H1 (cell line): ENCODE results near the gene ZNF394. TPM values are rescaled to one million over a fixed set of nuclear protein-coding genes. Genes with fewer than 3 reads are reported as not detected.
A peak's percentile ranks its signal among the peaks of the same experiment; 100 is the strongest.

Experiments used
- CTCF ChIA-PET: fragments of 300-600 bp; sonication (Branson Sonifier 250); formaldehyde crosslinking; loops from one replicate; lab custom pipeline; 2021; ENCODE audit not compliant: partially characterized antibody; lab: Charles Lee
- POLR2A ChIA-PET: fragments of 300-600 bp; sonication (Branson Sonifier 250); formaldehyde crosslinking; loops from one replicate; lab custom pipeline; 2021; ENCODE audit warnings: inconsistent platforms; ENCODE audit not compliant: partially characterized antibody; lab: Charles Lee
- DNase-seq, 2 experiments: peaks; one replicate each; pipeline versions ENCODE4 v3.0.0 to v3.0.0-alpha.2; 2010 to 2022; ENCODE audit warnings: low spot score in 2 of 2, low read depth in 1 of 2, mixed read lengths in 1 of 2
- FAIRE-seq: peaks from 2 replicates; lab custom pipeline; 2011; peaks lifted over from hg19 to GRCh38; lab: Jason Lieb, UNC
- H2AFZ ChIP-seq: 2 replicates; pipeline ENCODE4 v1.8.1; 2012; ENCODE audit warnings: low read length, inconsistent platforms
- H2AK5ac ChIP-seq: 2 replicates; pipeline ENCODE4 v1.6.1; 2013; ENCODE audit warnings: low read depth, low read length
- H2BK120ac ChIP-seq: replicated peaks from 2 replicates; pipeline ENCODE3; 2013; ENCODE audit warnings: low read depth, low read length, inconsistent platforms
- H2BK12ac ChIP-seq: 2 replicates; pipeline ENCODE4 v1.6.1; 2013; ENCODE audit warnings: low read depth, low read length
- H2BK15ac ChIP-seq: 2 replicates; pipeline ENCODE4 v1.6.1; 2013; ENCODE audit warnings: low read length
- H2BK20ac ChIP-seq: 2 replicates; pipeline ENCODE4 v1.6.1; 2013; ENCODE audit warnings: low read length
- H2BK5ac ChIP-seq: 2 replicates; pipeline ENCODE4 v1.6.1; 2013; ENCODE audit warnings: low read depth, low read length
- H3K14ac ChIP-seq: 2 replicates; pipeline ENCODE4 v1.6.1; 2013; ENCODE audit warnings: inconsistent platforms; ENCODE audit not compliant: insufficient read length
- H3K18ac ChIP-seq: 2 replicates; pipeline ENCODE4 v1.6.1; 2013; ENCODE audit warnings: low read length; ENCODE audit errors: extremely low read depth
- H3K23ac ChIP-seq: 2 replicates; pipeline ENCODE4 v1.6.1; 2013; ENCODE audit warnings: inconsistent platforms; ENCODE audit not compliant: insufficient read length
- H3K23me2 ChIP-seq: 2 replicates; pipeline ENCODE4 v1.6.1; 2013; ENCODE audit warnings: low read depth, low read length
- H3K27ac ChIP-seq: 2 replicates; pipeline ENCODE4 v1.6.1; 2011; ENCODE audit warnings: low read depth, low read length, inconsistent platforms
- H3K27me3 ChIP-seq, 4 experiments: replicated peaks in 1 of 4; 1 replicate in 1 of 4; 2 replicates in 3 of 4; pipeline versions ENCODE4 v1.6.1 to v1.8.1; 2011 to 2013; ENCODE audit warnings: low read length in 3 of 4, mild to moderate bottlenecking in 3 of 4, inconsistent platforms in 2 of 4, mixed read lengths in 2 of 4, moderate library complexity in 1 of 4; ENCODE audit not compliant: control insufficient read depth in 3 of 4, insufficient read depth in 3 of 4; ENCODE audit errors: extremely low read depth in 1 of 4
- H3K36me3 ChIP-seq, 4 experiments: 2 replicates each; pipeline versions ENCODE4 v1.6.1 to v1.8.1; 2011 to 2013; ENCODE audit warnings: mild to moderate bottlenecking in 4 of 4, low read length in 3 of 4, moderate library complexity in 2 of 4, control low read depth in 1 of 4, inconsistent platforms in 1 of 4; ENCODE audit not compliant: insufficient read depth in 4 of 4, control insufficient read depth in 2 of 4
- H3K4ac ChIP-seq: replicated peaks from 2 replicates; pipeline ENCODE3; 2013; ENCODE audit warnings: low read length, low read depth, mixed read lengths, inconsistent platforms; ENCODE audit not compliant: insufficient read length
- H3K4me1 ChIP-seq, 4 experiments: replicated peaks in 1 of 4; 1 replicate in 1 of 4; 2 replicates in 3 of 4; pipeline versions ENCODE4 v1.6.1 to v1.8.1; 2011 to 2013; ENCODE audit warnings: low read length in 3 of 4, inconsistent platforms in 2 of 4, mixed read lengths in 1 of 4; ENCODE audit not compliant: insufficient read depth in 4 of 4, control insufficient read depth in 3 of 4
- H3K4me2 ChIP-seq, 2 experiments: 2 replicates each; pipeline versions ENCODE4 v1.6.1 to v1.8.1; 2011 to 2013; ENCODE audit warnings: low read depth in 2 of 2, low read length in 2 of 2, control low read depth in 1 of 2, inconsistent platforms in 1 of 2, mild to moderate bottlenecking in 1 of 2; ENCODE audit not compliant: insufficient read depth in 1 of 2
- H3K4me3 ChIP-seq, 4 experiments: fragments of 200-600, 300-600 bp in 1 of 4; sonication (generic), shearing (Covaris generic), sonication (Bioruptor Twin) in 1 of 4; 2 replicates each; pipeline versions ENCODE4 v1.5.1 to v1.8.1; 2011 to 2016; ENCODE audit warnings: low read length in 4 of 4, low read depth in 3 of 4, control low read depth in 2 of 4, inconsistent platforms in 2 of 4, mild to moderate bottlenecking in 2 of 4, mixed read lengths in 1 of 4, moderate library complexity in 1 of 4; ENCODE audit not compliant: insufficient read depth in 2 of 4; ENCODE audit errors: extremely low read depth in 1 of 4
- H3K56ac ChIP-seq: replicated peaks from 2 replicates; pipeline ENCODE3; 2013; ENCODE audit warnings: low read depth, mild to moderate bottlenecking, mixed read lengths, low read length, inconsistent platforms; ENCODE audit not compliant: insufficient read length
- H3K79me1 ChIP-seq: 2 replicates; pipeline ENCODE4 v1.6.1; 2013; ENCODE audit warnings: low read depth, low read length, control low read depth
- H3K79me2 ChIP-seq, 2 experiments: 2 replicates each; pipeline versions ENCODE4 v1.6.1 to v1.8.1; 2012 to 2013; ENCODE audit warnings: low read length in 2 of 2, mild to moderate bottlenecking in 2 of 2, inconsistent platforms in 1 of 2; ENCODE audit not compliant: insufficient read depth in 2 of 2, control insufficient read depth in 1 of 2
- H3K9ac ChIP-seq, 4 experiments: replicated peaks in 1 of 4; 1 replicate in 1 of 4; 2 replicates in 3 of 4; pipeline versions ENCODE4 v1.6.1 to v1.8.1; 2011 to 2013; ENCODE audit warnings: low read depth in 3 of 4, low read length in 3 of 4, control low read depth in 2 of 4, mild to moderate bottlenecking in 2 of 4, moderate library complexity in 2 of 4, inconsistent platforms in 1 of 4; ENCODE audit errors: extremely low read depth in 1 of 4
- H3K9me3 ChIP-seq, 2 experiments: 2 replicates each; pipeline versions ENCODE4 v1.6.1 to v1.8.1; 2012 to 2013; ENCODE audit warnings: mild to moderate bottlenecking in 2 of 2, moderate library complexity in 2 of 2, control low read depth in 1 of 2, inconsistent platforms in 1 of 2, low read depth in 1 of 2, low read length in 1 of 2, mixed read lengths in 1 of 2; ENCODE audit not compliant: insufficient read depth in 2 of 2
- H4K20me1 ChIP-seq, 2 experiments: replicated peaks in 1 of 2; 2 replicates each; pipeline versions ENCODE3 to v1.8.1; 2011 to 2013; ENCODE audit warnings: inconsistent platforms in 2 of 2, low read length in 2 of 2, mild to moderate bottlenecking in 1 of 2; ENCODE audit not compliant: insufficient read depth in 2 of 2, control insufficient read depth in 1 of 2
- H4K5ac ChIP-seq: 2 replicates; pipeline ENCODE4 v1.6.1; 2013; ENCODE audit warnings: low read length, low read depth, mixed read lengths, inconsistent platforms; ENCODE audit not compliant: insufficient read length
- H4K8ac ChIP-seq: 2 replicates; pipeline ENCODE4 v1.8.0; 2013; ENCODE audit warnings: mild to moderate bottlenecking, moderate library complexity, low read length, inconsistent platforms; ENCODE audit not compliant: insufficient read depth; ENCODE audit errors: extremely low read depth
- H4K91ac ChIP-seq: replicated peaks from 2 replicates; pipeline ENCODE3; 2013; ENCODE audit warnings: low read length, mixed read lengths, inconsistent platforms; ENCODE audit not compliant: insufficient read length
- CTCF ChIP-seq, 3 experiments: IDR thresholded peaks; 1 replicate in 2 of 3; 2 replicates in 1 of 3; pipeline versions ENCODE4 v1.5.1 to v1.6.1; 2011; ENCODE audit warnings: low read length in 3 of 3, mild to moderate bottlenecking in 3 of 3, inconsistent platforms in 2 of 3, low read depth in 1 of 3, moderate library complexity in 1 of 3; ENCODE audit not compliant: insufficient read depth in 1 of 3; ENCODE audit errors: control extremely low read depth in 1 of 3
- E2F6 ChIP-seq: IDR thresholded peaks from 2 replicates; pipeline ENCODE4 v1.6.1; 2012; ENCODE audit warnings: inconsistent platforms
- RNF2 ChIP-seq: fragments of 200-900, 300-1000 bp; sonication (generic); IDR thresholded peaks from 2 replicates; pipeline ENCODE4 v1.7.1; 2016; ENCODE audit warnings: borderline replicate concordance, low read depth, mild to moderate bottlenecking, antibody characterized with exemption, low read length; ENCODE audit not compliant: poor library complexity, severe bottlenecking; ENCODE audit errors: missing control alignments
- WGBS, 2 experiments: shearing (Covaris generic) in 1 of 2; methylation state at CpG; one replicate each; pipeline versions ENCODE4 v1.1.6 to v1.1.7; 2013 to 2015; ENCODE audit warnings: low lambda C conversion rate in 2 of 2, mixed read lengths in 2 of 2, inconsistent platforms in 1 of 2, low coverage in 1 of 2, missing lambda C conversion rate in 1 of 2; ENCODE audit not compliant: insufficient replicate concordance in 2 of 2, insufficient coverage in 1 of 2, insufficient read length in 1 of 2; ENCODE audit errors: extremely low coverage in 1 of 2, missing lambda C conversion rate in 1 of 2; 5-methylcytosine and 5-hydroxymethylcytosine counted together
- polyA plus RNA-seq, 7 experiments: library from polyadenylated mRNA; depleted of rRNA in 3 of 7; stranded (reverse) in 5 of 7; unstranded in 2 of 7; fragments of >200 nt in 5 of 7; fragments of 200-250 nt in 2 of 7; gene quantifications; 1 replicate in 5 of 7; 2 replicates in 1 of 7; 4 replicates in 1 of 7; pipeline versions ENCODE4 v1.2.1 to v1.2.3, GENCODE V29; 2011 to 2013; ENCODE audit warnings: missing spikeins in 2 of 7, mixed read lengths in 2 of 7
- total RNA-seq: library from RNA; stranded (reverse); fragmentation: NEBNext Ultra II Directional; extraction: Animal tissue kit (Norgen Biotek cat#: 25700); gene quantifications from 2 replicates; pipeline ENCODE4 v1.2.1, GENCODE V29; 2021

Gene ZNF394
- total and polyA plus RNA-seq, 2 of the 8 experiments (the other 6 are each of a cell fraction or from before 2014, with no cell fraction given), result 6.6 to 19.3 TPM

GRCh38 chr7:99447943-99448342 is 52.1 kb downstream of the ZNF394 start:
- H3K4me3 ChIP-seq, result no peak overlapping the region
- H3K4me2 ChIP-seq, result no peak overlapping the region
- no peaks in the 10 kb centered on the region; a peak in 1 of 7 replicates for H3K27me3 ChIP-seq
- H2AK5ac ChIP-seq, result no peak overlapping the region
- H3K79me1 ChIP-seq, result no peaks in the 10 kb centered on the region
- H3K4ac ChIP-seq, result no peak overlapping the region
- H3K9ac ChIP-seq, result no peak overlapping the region
- H3K18ac ChIP-seq, result no peak overlapping the region
- no peak for TF ChIP-seq RNF2
- peak in 2 of 3 experiments; percentile 25 to 29; a peak in 2 of 4 replicates for TF ChIP-seq CTCF (IDR thresholded peaks at IDR 0.05; ENCODE audit: control extremely low read depth in 1 of 3, insufficient read depth in 1 of 3, low read depth in 1 of 3, low read length in 3 of 3)
- TF ChIP-seq E2F6, result no peak
- H4K8ac ChIP-seq, result no peak overlapping the region
- no peak overlapping the region for H2BK12ac ChIP-seq
- H4K20me1 ChIP-seq, result peaks cover 14 to 21% of the 10 kb centered on the region in 2 experiments
- H3K9me3 ChIP-seq, result no peaks in the 10 kb centered on the region
- no peak overlapping the region for H3K27ac ChIP-seq
- no peak overlapping the region for H4K5ac ChIP-seq
- H2BK20ac ChIP-seq, result no peak overlapping the region
- no peak for FAIRE-seq
- H3K23ac ChIP-seq, result no peak overlapping the region
- H3K36me3 ChIP-seq, result peaks cover 47 to 83% (median 74%) of the 10 kb centered on the region in 4 experiments
- CTCF ChIA-PET, result interaction anchor here (0.9 to 2.4 kb wide), 4 partner anchors 9 to 18 kb away, joined by 3 to 6 read pairs (median 4); no protein-coding TSS in a partner anchor
- no peak for DNase-seq
- H2BK5ac ChIP-seq, result no peak overlapping the region
- H2AFZ ChIP-seq, result no peak overlapping the region
- H3K56ac ChIP-seq, result no peak overlapping the region
- no peak overlapping the region for H4K91ac ChIP-seq
- H2BK15ac ChIP-seq, result no peak overlapping the region
- POLR2A ChIA-PET, result interaction anchor here (1.2 to 7.3 kb wide), 6 partner anchors 8 to 25 kb away, joined by 3 to 100 read pairs (median 5); partner anchors contain the start of genes ATP5MF, CPSF4 and PTCD1
- no peak overlapping the region for H3K14ac ChIP-seq
- no peaks in the 10 kb centered on the region; a peak in 1 of 4 replicates for H3K79me2 ChIP-seq
- no peaks in the 10 kb centered on the region for H3K4me1 ChIP-seq
- 90% methylated on average over 10 of the region's 10 CpGs; no CpG with 5 or more reads in 1 of the 2 experiments for WGBS, 2 experiments
- no peak overlapping the region for H2BK120ac ChIP-seq
- no peaks in the 10 kb centered on the region for H3K23me2 ChIP-seq
